MM.1S (cell line): ENCODE measurements around the gene ATPAF1.

Source experiments
- EZH2 ChIP-seq: fragments of 300-600 bp; sonication (generic); optimal IDR thresholded peaks from 2 replicates; pipeline ENCODE3; 2017; ENCODE audit warnings: low read depth, mild to moderate bottlenecking, antibody characterized with exemption, low read length, mixed read lengths
- TF ChIP-seq, protein P1 (sequence below): fragments of 300-600 bp; sonication (generic); IDR thresholded peaks from 2 replicates; pipeline ENCODE4 v1.5.1; 2016; ENCODE audit warnings: antibody characterized with exemption, low read length, mixed read lengths

DNA sequence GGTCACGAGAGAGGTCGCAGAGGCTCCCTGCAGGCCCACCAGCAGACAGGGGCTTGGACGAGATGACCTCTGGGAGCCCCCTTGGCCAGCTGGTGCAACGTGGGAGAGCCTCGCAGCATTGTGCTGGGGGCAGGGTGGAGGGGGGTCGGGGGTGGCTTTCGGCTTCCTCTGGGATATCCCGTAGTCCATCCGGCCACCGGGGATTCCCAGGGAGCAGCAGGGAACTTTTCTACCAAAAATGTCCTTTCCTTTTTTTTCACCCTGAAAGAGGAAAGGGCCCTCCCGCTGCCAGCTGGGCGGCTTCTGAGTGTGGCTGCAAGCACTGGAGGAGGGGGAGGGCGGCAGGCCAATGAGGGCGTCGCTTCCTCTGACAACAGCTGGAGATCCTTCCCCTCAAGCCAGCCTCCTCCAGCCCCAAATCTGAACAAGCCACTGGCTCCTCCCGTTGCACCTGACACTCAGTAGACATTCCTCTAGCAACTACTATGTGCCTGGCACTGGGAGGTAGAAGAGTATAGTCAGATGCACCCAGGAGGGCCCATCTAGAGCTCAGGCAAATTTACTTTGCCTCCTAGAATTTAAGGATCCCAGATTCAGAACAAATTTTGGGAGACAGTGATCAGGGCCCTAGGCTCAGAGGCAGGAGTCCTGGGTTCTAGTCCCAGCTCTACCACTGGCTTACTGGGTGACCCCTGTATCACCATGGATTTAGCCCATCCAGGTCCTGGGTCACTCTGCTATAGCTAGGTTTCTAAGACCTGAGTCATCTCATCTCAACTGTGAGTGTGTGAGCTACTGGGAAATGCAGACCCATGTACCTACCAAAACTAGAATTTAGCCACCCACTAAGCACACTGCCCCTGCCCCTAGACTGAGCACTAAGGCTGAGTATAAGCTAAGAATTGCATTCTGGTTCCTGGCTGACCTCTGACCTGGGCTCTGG, 54.2 kb downstream of the ATPAF1 start:
- TF ChIP-seq EZH2 = no peak
- TF ChIP-seq, protein P1, sequence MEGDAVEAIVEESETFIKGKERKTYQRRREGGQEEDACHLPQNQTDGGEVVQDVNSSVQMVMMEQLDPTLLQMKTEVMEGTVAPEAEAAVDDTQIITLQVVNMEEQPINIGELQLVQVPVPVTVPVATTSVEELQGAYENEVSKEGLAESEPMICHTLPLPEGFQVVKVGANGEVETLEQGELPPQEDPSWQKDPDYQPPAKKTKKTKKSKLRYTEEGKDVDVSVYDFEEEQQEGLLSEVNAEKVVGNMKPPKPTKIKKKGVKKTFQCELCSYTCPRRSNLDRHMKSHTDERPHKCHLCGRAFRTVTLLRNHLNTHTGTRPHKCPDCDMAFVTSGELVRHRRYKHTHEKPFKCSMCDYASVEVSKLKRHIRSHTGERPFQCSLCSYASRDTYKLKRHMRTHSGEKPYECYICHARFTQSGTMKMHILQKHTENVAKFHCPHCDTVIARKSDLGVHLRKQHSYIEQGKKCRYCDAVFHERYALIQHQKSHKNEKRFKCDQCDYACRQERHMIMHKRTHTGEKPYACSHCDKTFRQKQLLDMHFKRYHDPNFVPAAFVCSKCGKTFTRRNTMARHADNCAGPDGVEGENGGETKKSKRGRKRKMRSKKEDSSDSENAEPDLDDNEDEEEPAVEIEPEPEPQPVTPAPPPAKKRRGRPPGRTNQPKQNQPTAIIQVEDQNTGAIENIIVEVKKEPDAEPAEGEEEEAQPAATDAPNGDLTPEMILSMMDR = no peak
